ENCODE measurements around the gene MED13. TPM values are rescaled to one million over a fixed set of nuclear protein-coding genes. Genes with fewer than 3 reads are reported as not detected.

Gene MED13
- total RNA-seq, 1 experiment from 2014 or later: 18.7 TPM

DNA sequence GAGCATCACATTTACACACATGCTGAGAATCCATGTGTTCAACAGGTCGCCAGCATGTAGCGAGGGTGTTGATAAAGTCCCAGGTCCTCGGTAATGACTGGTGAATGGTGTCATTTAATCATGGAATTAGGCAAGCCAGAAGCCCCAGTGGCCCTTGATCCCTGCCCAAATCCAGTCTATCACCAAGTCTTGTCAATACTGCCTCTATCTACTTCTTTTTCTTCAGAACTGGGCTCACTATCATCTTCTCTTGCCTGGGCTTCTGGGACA, 31.3 kb upstream of the MED13 start:
- Histone ChIP-seq H3K27me3 (ENCODE audit: control insufficient read depth, insufficient read depth, low read length) (no peaks in the 10 kb centered on the region), H3K36me3 (replicated peaks; ENCODE audit: control insufficient read depth, insufficient read depth, low read length) (no peaks in the 10 kb centered on the region), H3K4me3 (ENCODE audit: insufficient read depth, low read depth, low read length) (no peak overlapping the region)
- DNase-seq: no peak

- no peak for DNase-seq
- Histone ChIP-seq H3K27me3 (ENCODE audit: control insufficient read depth, insufficient read depth, low read length) (no peaks in the 10 kb centered on the region), H3K36me3 (replicated peaks; ENCODE audit: control insufficient read depth, insufficient read depth, low read length) (no peaks in the 10 kb centered on the region), H3K4me3 (ENCODE audit: insufficient read depth, low read depth, low read length) (no peak overlapping the region)
Observed at GRCh38 chr17:62094175-62094574, 29.1 kb upstream of the MED13 start.

DNA sequence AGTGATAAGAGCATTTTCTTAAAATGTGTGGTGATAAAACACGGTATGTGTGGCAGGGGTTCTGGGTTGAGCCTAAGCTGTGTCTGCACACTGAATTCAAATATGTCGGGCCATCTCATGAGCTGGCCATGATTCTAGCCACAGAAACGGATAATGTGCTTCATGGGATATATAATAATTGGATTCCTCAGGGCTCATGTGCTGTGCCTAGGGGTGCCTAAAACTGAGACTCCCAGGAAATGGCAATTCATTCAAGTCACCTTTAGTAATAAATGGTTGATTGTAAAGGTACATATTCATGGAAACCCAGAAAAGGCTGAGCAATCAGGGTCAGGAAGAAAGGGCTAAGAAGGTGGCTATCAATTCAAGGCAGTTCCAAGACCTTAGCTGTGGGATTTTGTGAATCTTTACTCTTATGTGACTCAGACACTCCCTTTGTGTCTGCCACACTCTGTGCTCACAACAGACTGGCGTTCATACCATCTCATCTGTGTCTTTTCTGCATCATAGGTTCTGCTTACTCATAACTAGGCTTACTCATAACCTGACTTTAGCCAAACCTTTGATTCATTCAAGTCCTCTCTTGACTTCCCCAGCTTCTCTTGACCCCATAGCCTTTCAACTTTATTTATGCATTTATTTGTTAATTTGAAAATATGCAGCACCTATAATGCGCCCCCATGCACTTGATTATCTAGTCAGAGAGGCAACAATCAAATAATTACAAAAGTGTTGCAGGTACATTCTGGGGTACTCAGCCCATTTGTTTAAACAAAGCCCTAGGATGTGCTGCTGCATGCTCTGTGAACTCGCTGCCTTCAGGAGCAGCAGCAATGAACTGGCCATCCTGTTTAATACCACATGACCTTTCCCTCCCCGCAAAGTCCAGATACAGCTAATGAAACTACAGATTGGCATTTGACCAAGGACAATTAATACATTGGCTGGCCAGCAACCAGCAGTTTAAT, 28.4 kb upstream of the MED13 start:
- DNase-seq: no peak
- no peaks in the 10 kb centered on the region for H3K27me3 ChIP-seq (ENCODE audit: control insufficient read depth, insufficient read depth, low read length)
- no peaks in the 10 kb centered on the region for H3K36me3 ChIP-seq (replicated peaks; ENCODE audit: control insufficient read depth, insufficient read depth, low read length)
- no peak overlapping the region for H3K4me3 ChIP-seq (ENCODE audit: insufficient read depth, low read depth, low read length)

- Histone ChIP-seq H3K36me3 (replicated peaks; ENCODE audit: control insufficient read depth, insufficient read depth, low read length) (no peaks in the 10 kb centered on the region), H3K27me3 (ENCODE audit: control insufficient read depth, insufficient read depth, low read length) (no peaks in the 10 kb centered on the region), H3K4me3 (ENCODE audit: insufficient read depth, low read depth, low read length) (no peak overlapping the region)
- no peak for DNase-seq
Observed at GRCh38 chr17:62092784-62093183, 27.7 kb upstream of the MED13 start.

DNA sequence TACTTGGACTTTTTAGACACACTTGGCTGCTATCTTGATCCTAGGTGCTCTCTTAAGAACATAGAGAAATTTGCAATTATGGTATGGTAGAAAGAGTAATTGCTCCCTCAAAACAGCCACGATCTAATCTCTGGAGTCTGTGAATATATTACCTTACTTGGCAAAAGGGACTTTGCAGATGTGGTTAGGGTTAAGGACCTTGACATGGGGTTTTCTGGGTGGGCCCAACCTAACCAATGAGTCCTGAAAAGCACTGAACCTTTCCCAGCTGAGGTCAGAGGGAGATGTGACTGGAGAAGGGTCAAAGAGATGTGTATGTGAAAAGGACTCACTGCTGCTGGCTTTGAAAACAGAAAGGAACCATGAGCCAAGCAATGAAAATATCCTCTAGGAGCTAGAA, 26.7 kb upstream of the MED13 start:
- DNase-seq: no peak
- Histone ChIP-seq H3K27me3 (ENCODE audit: control insufficient read depth, insufficient read depth, low read length) (no peaks in the 10 kb centered on the region), H3K36me3 (replicated peaks; ENCODE audit: control insufficient read depth, insufficient read depth, low read length) (no peaks in the 10 kb centered on the region), H3K4me3 (ENCODE audit: insufficient read depth, low read depth, low read length) (no peak overlapping the region)

- no peak for DNase-seq
- Histone ChIP-seq H3K4me3 (ENCODE audit: insufficient read depth, low read depth, low read length) (no peak overlapping the region), H3K36me3 (replicated peaks; ENCODE audit: control insufficient read depth, insufficient read depth, low read length) (no peaks in the 10 kb centered on the region), H3K27me3 (ENCODE audit: control insufficient read depth, insufficient read depth, low read length) (no peaks in the 10 kb centered on the region)
Observed at GRCh38 chr17:62090868-62091267, 25.8 kb upstream of the MED13 start.

DNA sequence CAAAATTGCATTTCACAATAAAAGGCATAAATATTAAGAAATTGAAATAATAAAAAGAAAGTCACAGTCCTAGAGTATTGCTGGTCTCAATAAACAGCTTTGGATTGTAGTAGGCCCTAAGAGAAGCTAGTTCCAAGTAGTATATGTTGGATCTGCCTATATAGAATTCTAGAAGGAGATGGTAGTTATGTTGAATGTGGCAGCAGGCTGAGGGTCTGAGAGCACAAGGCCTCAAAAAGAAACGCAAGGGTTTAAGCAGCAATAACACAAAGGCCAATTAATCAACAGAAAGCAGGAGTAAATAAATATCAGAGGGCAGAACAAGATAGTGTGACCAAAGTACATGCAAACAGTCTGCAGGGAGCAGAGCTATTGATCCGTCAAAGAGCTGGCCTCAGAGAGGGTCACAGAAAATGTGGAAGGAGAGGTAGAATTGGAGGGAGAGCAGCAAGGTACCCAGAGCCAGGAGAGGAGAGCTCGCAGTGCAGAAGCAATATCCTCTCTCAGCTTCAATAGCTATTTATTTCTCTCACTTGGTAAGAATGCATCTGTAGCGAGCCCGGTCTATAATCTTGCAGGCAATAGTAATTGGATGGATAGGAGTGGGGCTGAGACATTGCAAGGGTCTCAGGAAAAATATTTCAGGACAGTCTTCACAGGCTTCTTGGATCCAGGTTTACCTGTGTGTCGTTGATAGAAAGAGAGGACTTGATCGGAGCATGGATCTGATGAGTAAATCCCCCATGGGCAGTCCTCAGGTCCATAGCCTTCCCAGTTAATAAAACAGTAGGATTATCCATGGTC, 25.1 kb upstream of the MED13 start:
- no peak for DNase-seq
- Histone ChIP-seq H3K36me3 (replicated peaks; ENCODE audit: control insufficient read depth, insufficient read depth, low read length) (no peaks in the 10 kb centered on the region), H3K4me3 (ENCODE audit: insufficient read depth, low read depth, low read length) (no peak overlapping the region), H3K27me3 (ENCODE audit: control insufficient read depth, insufficient read depth, low read length) (no peaks in the 10 kb centered on the region)

GRCh38 chr17:62089334-62089733, 24.3 kb upstream of the MED13 start:
- Histone ChIP-seq H3K4me3 (ENCODE audit: insufficient read depth, low read depth, low read length) (no peak overlapping the region), H3K27me3 (ENCODE audit: control insufficient read depth, insufficient read depth, low read length) (no peaks in the 10 kb centered on the region), H3K36me3 (replicated peaks; ENCODE audit: control insufficient read depth, insufficient read depth, low read length) (no peaks in the 10 kb centered on the region)
- no peak for DNase-seq

- Histone ChIP-seq H3K4me3 (ENCODE audit: insufficient read depth, low read depth, low read length) (no peak overlapping the region), H3K27me3 (ENCODE audit: control insufficient read depth, insufficient read depth, low read length) (no peaks in the 10 kb centered on the region), H3K36me3 (replicated peaks; ENCODE audit: control insufficient read depth, insufficient read depth, low read length) (no peaks in the 10 kb centered on the region)
- DNase-seq: no peak
Observed at GRCh38 chr17:62086737-62087136, 21.7 kb upstream of the MED13 start.

GRCh38 chr17:62085511-62086408, 20.7 kb upstream of the MED13 start:
- no peak for DNase-seq
- H3K36me3 ChIP-seq (replicated peaks; ENCODE audit: control insufficient read depth, insufficient read depth, low read length): no peaks in the 10 kb centered on the region

GRCh38 chr17:62084585-62084984, 19.5 kb upstream of the MED13 start:
- Histone ChIP-seq H3K27me3 (ENCODE audit: control insufficient read depth, insufficient read depth, low read length) (no peaks in the 10 kb centered on the region), H3K4me3 (ENCODE audit: insufficient read depth, low read depth, low read length) (no peak overlapping the region), H3K36me3 (replicated peaks; ENCODE audit: control insufficient read depth, insufficient read depth, low read length) (no peaks in the 10 kb centered on the region)
- DNase-seq: no peak

More at GRCh38 chr17:62085511-62086408, 20.7 kb upstream of the MED13 start:
- Histone ChIP-seq H3K4me3 (ENCODE audit: insufficient read depth, low read depth, low read length) (no peak overlapping the region), H3K27me3 (ENCODE audit: control insufficient read depth, insufficient read depth, low read length) (no peaks in the 10 kb centered on the region)

DNA sequence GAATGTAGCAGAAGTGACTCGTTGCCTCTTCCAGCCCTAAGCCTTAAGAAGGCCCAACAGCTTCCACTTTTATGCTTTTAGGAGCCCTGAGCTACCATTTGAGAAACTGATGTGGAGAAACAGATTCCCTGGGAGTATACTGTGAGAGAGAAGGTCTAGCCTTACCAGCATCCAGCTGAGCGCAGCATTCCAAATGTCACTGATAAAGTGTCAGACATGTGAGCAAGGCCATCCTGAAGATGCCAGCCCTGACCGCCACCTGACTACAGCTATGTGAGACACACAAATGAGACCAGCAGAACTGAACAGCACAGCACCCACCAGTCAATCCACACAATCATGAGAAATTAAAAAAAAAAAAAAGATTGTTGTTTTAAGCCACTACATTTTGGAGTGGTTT, 18.6 kb upstream of the MED13 start:
- no peak for DNase-seq

GRCh38 chr17:62080647-62081046, 15.6 kb upstream of the MED13 start:
- Histone ChIP-seq H3K27me3 (ENCODE audit: control insufficient read depth, insufficient read depth, low read length) (no peaks in the 10 kb centered on the region), H3K4me3 (ENCODE audit: insufficient read depth, low read depth, low read length) (no peak overlapping the region), H3K36me3 (replicated peaks; ENCODE audit: control insufficient read depth, insufficient read depth, low read length) (no peaks in the 10 kb centered on the region)
- no peak for DNase-seq

More for the DNA sequence above, 18.6 kb upstream of the MED13 start:
- Histone ChIP-seq H3K4me3 (ENCODE audit: insufficient read depth, low read depth, low read length) (no peak overlapping the region), H3K36me3 (replicated peaks; ENCODE audit: control insufficient read depth, insufficient read depth, low read length) (no peaks in the 10 kb centered on the region), H3K27me3 (ENCODE audit: control insufficient read depth, insufficient read depth, low read length) (no peaks in the 10 kb centered on the region)

- no peak for DNase-seq
- H3K27me3 ChIP-seq (ENCODE audit: control insufficient read depth, insufficient read depth, low read length): no peaks in the 10 kb centered on the region
- H3K36me3 ChIP-seq (replicated peaks; ENCODE audit: control insufficient read depth, insufficient read depth, low read length): no peaks in the 10 kb centered on the region
- no peak overlapping the region for H3K4me3 ChIP-seq (ENCODE audit: insufficient read depth, low read depth, low read length)
Observed at GRCh38 chr17:62078009-62078408, 12.9 kb upstream of the MED13 start.
